ENCODE data around the gene SRSF11.

DNA sequence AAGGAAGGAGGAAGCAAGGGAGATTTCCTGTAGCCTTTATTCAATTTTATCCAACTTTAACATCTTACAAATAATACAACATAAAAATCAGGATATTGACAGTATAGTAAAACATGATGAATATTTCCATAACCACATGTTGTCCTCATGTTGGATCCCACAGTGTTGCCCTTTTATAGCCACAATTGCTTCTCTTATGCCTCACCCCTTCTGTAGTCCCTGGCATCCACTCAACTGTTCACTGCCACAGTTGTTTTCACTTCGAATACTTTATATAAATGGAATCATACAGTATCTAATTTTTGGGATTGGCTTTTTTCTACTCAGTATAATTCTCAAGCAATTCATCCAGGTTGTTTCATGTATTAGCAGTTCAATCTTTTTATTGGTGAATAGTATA lies 44.8 kb downstream of the SRSF11 start:
- TF ChIP-seq, protein P1, sequence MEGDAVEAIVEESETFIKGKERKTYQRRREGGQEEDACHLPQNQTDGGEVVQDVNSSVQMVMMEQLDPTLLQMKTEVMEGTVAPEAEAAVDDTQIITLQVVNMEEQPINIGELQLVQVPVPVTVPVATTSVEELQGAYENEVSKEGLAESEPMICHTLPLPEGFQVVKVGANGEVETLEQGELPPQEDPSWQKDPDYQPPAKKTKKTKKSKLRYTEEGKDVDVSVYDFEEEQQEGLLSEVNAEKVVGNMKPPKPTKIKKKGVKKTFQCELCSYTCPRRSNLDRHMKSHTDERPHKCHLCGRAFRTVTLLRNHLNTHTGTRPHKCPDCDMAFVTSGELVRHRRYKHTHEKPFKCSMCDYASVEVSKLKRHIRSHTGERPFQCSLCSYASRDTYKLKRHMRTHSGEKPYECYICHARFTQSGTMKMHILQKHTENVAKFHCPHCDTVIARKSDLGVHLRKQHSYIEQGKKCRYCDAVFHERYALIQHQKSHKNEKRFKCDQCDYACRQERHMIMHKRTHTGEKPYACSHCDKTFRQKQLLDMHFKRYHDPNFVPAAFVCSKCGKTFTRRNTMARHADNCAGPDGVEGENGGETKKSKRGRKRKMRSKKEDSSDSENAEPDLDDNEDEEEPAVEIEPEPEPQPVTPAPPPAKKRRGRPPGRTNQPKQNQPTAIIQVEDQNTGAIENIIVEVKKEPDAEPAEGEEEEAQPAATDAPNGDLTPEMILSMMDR (IDR thresholded peaks at IDR 0.05; ENCODE audit: insufficient read depth, low read length): no peak
- TF ChIP-seq POLR2AphosphoS5 (IDR thresholded peaks at IDR 0.05; ENCODE audit: low read depth) (no peak), GABPA (IDR thresholded peaks at IDR 0.05; ENCODE audit: low read depth) (no peak), SPI1 (IDR thresholded peaks at IDR 0.05; ENCODE audit: borderline replicate concordance, low read depth) (no peak)

Data from HL-60 (cell line).